GM23338 (cell line): ENCODE data around the gene SSBP2. TPM values are rescaled to one million over a fixed set of nuclear protein-coding genes. Genes with fewer than 3 reads are reported as not detected.

Experiments used
- ATAC-seq: fragments of 200-7000 bp; cut with Tn5 transposase; 3 replicates; pipeline ENCODE4 v1.9.1; 2020
- DNase-seq: peaks from one replicate; pipeline ENCODE4 v3.0.0-alpha.2; 2015; ENCODE audit warnings: low spot score
- H2AFZ ChIP-seq: fragments of 200-600 bp; sonication (generic); 2 replicates; pipeline ENCODE4 v1.8.0; 2016; ENCODE audit warnings: antibody characterized with exemption, mild to moderate bottlenecking, moderate library complexity
- H3F3A ChIP-seq: fragments of 200-600 bp; sonication (generic); replicated peaks from 2 replicates; pipeline ENCODE4 v1.8.0; 2017; ENCODE audit warnings: antibody characterized with exemption, mixed run types, low read depth
- H3K27ac ChIP-seq: fragments of 200-600 bp; sonication (generic); 2 replicates; pipeline ENCODE4 v1.6.1; 2016; ENCODE audit warnings: low read depth
- H3K27me3 ChIP-seq: fragments of 200-600 bp; sonication (generic); 2 replicates; pipeline ENCODE4 v1.8.0; 2016; ENCODE audit warnings: mild to moderate bottlenecking, mixed run types, moderate library complexity; ENCODE audit not compliant: insufficient read depth
- H3K36me3 ChIP-seq: fragments of 200-600 bp; sonication (generic); 2 replicates; pipeline ENCODE4 v1.8.0; 2016; ENCODE audit warnings: mild to moderate bottlenecking; ENCODE audit not compliant: insufficient read depth
- H3K4me1 ChIP-seq: fragments of 200-600 bp; sonication (generic); 2 replicates; pipeline ENCODE4 v1.8.0; 2016; ENCODE audit warnings: mild to moderate bottlenecking, moderate library complexity; ENCODE audit not compliant: insufficient read depth
- H3K4me2 ChIP-seq: fragments of 200-600 bp; sonication (generic); 2 replicates; pipeline ENCODE4 v1.7.1; 2017; ENCODE audit warnings: mixed run types
- H3K4me3 ChIP-seq: fragments of 200-600 bp; sonication (generic); 2 replicates; pipeline ENCODE4 v1.6.1; 2016; ENCODE audit warnings: mixed run types
- H3K79me2 ChIP-seq: fragments of 200-600 bp; sonication (generic); replicated peaks from 2 replicates; pipeline ENCODE4 v1.8.0; 2017; ENCODE audit warnings: mild to moderate bottlenecking; ENCODE audit not compliant: insufficient read depth
- H3K9me2 ChIP-seq: fragments of 200-600 bp; sonication (generic); 2 replicates; pipeline ENCODE4 v1.8.0; 2017; ENCODE audit not compliant: insufficient read depth
- H4K20me1 ChIP-seq: fragments of 200-600 bp; sonication (generic); replicated peaks from 2 replicates; pipeline ENCODE4 v1.8.0; 2017; ENCODE audit warnings: mild to moderate bottlenecking; ENCODE audit not compliant: insufficient read depth
- H3K27ac Mint-ChIP-seq: 2 replicates; pipeline ENCODE4 v1.8.0; 2020; ENCODE audit warnings: inconsistent platforms, mild to moderate bottlenecking, moderate library complexity, mixed read lengths
- H3K27me3 Mint-ChIP-seq: 3 replicates; pipeline ENCODE4 v1.8.0; 2022; ENCODE audit warnings: low read depth, mild to moderate bottlenecking, moderate library complexity, mixed read lengths, inconsistent platforms; ENCODE audit not compliant: insufficient read depth, poor library complexity
- H3K36me3 Mint-ChIP-seq: 3 replicates; pipeline ENCODE4 v1.8.0; 2021; ENCODE audit warnings: low read depth, mild to moderate bottlenecking, inconsistent platforms, moderate library complexity, mixed read lengths
- H3K4me1 Mint-ChIP-seq: 3 replicates; pipeline ENCODE4 v1.8.0; 2020; ENCODE audit warnings: mild to moderate bottlenecking, inconsistent platforms, mixed read lengths
- H3K4me3 Mint-ChIP-seq: 3 replicates; pipeline ENCODE4 v1.8.0; 2021; ENCODE audit warnings: moderate library complexity, mild to moderate bottlenecking, inconsistent platforms, mixed read lengths
- H3K9me3 Mint-ChIP-seq: 3 replicates; pipeline ENCODE4 v1.8.0; 2020; ENCODE audit warnings: moderate library complexity, mild to moderate bottlenecking, inconsistent platforms, mixed read lengths
- CREB1 ChIP-seq: fragments of 250-450 bp; sonication (Bioruptor Pico); IDR thresholded peaks from 2 replicates; pipeline ENCODE4 v1.5.0; 2020; ENCODE audit warnings: low read depth, mild to moderate bottlenecking, moderate library complexity
- ETS1 ChIP-seq: IDR thresholded peaks from 2 replicates; pipeline ENCODE4 v1.6.1; 2016; ENCODE audit warnings: antibody characterized with exemption
- EZH2phosphoT487 ChIP-seq: fragments of 200-600 bp; sonication (generic); IDR thresholded peaks from one replicate; pipeline ENCODE4 v1.8.1; 2018; ENCODE audit warnings: antibody characterized with exemption; ENCODE audit not compliant: unreplicated experiment
- JUNB ChIP-seq: IDR thresholded peaks from one replicate; pipeline ENCODE4 v1.6.1; 2016; ENCODE audit warnings: antibody characterized with exemption; ENCODE audit not compliant: unreplicated experiment
- POLR2AphosphoS5 ChIP-seq: IDR thresholded peaks from 2 replicates; pipeline ENCODE4 v1.6.1; 2016; ENCODE audit warnings: antibody characterized with exemption, low read depth
- STAT1 ChIP-seq: IDR thresholded peaks from one replicate; pipeline ENCODE4 v1.6.1; 2016; ENCODE audit warnings: antibody characterized with exemption; ENCODE audit not compliant: unreplicated experiment
- ZNF114 ChIP-seq: fragments of 250-450 bp; sonication (Bioruptor Pico); IDR thresholded peaks from 2 replicates; pipeline ENCODE4 v1.5.0; 2020; ENCODE audit warnings: mild to moderate bottlenecking, moderate library complexity
- ZNF331 ChIP-seq: fragments of 250-450 bp; sonication (Bioruptor Pico); IDR thresholded peaks from 2 replicates; pipeline ENCODE4 v1.5.0; 2020; ENCODE audit warnings: low read depth, mild to moderate bottlenecking, moderate library complexity
- polyA plus RNA-seq: library from polyadenylated mRNA; unstranded; fragments of >200 nt; fragmentation: Nextera tagmentation; extraction: Ambion mirVana; gene quantifications from 2 replicates; pipeline ENCODE4 v1.2.1, GENCODE V29; 2016
- total RNA-seq: library from RNA; depleted of rRNA; stranded (reverse); fragments of >200 nt; shearing (Covaris generic); gene quantifications from 2 replicates; pipeline ENCODE4 v1.2.3, GENCODE V29; 2014
- TF ChIP-seq, protein P1 (sequence below): fragments of 250-450 bp; sonication (Bioruptor Pico); IDR thresholded peaks from 2 replicates; pipeline ENCODE4 v1.5.0; 2020; ENCODE audit warnings: mild to moderate bottlenecking, moderate library complexity

SSBP2 gene
- total and polyA plus RNA-seq, 2 experiments from 2014 or later = 21.5 to 24.7 TPM

DNA sequence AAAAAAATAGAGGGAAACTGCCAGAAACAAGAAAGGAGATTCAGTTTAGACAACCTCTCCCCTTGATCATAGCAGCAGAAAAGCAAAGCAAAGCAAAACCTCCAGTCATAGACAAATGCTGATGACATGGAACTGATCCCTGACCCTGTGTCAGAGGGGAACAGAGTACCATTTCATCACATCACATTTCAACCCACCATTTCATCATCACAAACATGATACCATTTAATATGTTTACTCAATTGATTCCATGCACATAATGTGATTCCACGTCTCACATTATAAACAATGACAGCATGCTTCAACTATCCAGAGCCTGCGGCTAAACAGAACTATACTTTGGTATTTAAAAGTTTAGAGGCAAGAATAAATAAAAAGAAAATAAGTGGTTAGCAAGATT, 328.2 kb downstream of the SSBP2 start (continued):
- TF ChIP-seq, protein P1, sequence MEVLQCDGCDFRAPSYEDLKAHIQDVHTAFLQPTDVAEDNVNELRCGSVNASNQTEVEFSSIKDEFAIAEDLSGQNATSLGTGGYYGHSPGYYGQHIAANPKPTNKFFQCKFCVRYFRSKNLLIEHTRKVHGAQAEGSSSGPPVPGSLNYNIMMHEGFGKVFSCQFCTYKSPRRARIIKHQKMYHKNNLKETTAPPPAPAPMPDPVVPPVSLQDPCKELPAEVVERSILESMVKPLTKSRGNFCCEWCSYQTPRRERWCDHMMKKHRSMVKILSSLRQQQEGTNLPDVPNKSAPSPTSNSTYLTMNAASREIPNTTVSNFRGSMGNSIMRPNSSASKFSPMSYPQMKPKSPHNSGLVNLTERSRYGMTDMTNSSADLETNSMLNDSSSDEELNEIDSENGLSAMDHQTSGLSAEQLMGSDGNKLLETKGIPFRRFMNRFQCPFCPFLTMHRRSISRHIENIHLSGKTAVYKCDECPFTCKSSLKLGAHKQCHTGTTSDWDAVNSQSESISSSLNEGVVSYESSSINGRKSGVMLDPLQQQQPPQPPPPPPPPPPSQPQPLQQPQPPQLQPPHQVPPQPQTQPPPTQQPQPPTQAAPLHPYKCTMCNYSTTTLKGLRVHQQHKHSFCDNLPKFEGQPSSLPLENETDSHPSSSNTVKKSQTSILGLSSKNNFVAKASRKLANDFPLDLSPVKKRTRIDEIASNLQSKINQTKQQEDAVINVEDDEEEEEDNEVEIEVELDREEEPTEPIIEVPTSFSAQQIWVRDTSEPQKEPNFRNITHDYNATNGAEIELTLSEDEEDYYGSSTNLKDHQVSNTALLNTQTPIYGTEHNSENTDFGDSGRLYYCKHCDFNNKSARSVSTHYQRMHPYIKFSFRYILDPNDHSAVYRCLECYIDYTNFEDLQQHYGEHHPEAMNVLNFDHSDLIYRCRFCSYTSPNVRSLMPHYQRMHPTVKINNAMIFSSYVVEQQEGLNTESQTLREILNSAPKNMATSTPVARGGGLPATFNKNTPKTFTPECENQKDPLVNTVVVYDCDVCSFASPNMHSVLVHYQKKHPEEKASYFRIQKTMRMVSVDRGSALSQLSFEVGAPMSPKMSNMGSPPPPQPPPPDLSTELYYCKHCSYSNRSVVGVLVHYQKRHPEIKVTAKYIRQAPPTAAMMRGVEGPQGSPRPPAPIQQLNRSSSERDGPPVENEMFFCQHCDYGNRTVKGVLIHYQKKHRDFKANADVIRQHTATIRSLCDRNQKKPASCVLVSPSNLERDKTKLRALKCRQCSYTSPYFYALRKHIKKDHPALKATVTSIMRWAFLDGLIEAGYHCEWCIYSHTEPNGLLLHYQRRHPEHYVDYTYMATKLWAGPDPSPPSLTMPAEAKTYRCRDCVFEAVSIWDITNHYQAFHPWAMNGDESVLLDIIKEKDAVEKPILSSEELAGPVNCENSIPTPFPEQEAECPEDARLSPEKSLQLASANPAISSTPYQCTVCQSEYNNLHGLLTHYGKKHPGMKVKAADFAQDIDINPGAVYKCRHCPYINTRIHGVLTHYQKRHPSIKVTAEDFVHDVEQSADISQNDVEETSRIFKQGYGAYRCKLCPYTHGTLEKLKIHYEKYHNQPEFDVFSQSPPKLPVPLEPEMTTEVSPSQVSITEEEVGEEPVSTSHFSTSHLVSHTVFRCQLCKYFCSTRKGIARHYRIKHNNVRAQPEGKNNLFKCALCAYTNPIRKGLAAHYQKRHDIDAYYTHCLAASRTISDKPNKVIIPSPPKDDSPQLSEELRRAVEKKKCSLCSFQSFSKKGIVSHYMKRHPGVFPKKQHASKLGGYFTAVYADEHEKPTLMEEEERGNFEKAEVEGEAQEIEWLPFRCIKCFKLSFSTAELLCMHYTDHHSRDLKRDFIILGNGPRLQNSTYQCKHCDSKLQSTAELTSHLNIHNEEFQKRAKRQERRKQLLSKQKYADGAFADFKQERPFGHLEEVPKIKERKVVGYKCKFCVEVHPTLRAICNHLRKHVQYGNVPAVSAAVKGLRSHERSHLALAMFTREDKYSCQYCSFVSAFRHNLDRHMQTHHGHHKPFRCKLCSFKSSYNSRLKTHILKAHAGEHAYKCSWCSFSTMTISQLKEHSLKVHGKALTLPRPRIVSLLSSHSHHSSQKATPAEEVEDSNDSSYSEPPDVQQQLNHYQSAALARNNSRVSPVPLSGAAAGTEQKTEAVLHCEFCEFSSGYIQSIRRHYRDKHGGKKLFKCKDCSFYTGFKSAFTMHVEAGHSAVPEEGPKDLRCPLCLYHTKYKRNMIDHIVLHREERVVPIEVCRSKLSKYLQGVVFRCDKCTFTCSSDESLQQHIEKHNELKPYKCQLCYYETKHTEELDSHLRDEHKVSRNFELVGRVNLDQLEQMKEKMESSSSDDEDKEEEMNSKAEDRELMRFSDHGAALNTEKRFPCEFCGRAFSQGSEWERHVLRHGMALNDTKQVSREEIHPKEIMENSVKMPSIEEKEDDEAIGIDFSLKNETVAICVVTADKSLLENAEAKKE (CRISPR knock-in tag) = no peak
- TF ChIP-seq CREB1 (CRISPR knock-in tag) = no peak
- TF ChIP-seq ZNF114 (CRISPR knock-in tag) = no peak
- no peak for TF ChIP-seq POLR2AphosphoS5

GRCh38 chr5:81420039-81420667, 330.7 kb downstream of the SSBP2 start:
- Mint-ChIP-seq H3K27me3 (peaks cover 3% of the 10 kb centered on the region), H3K4me3 (no peak overlapping the region), H3K27ac (peak overlapping the region; percentile 21), H3K4me1 (peaks cover 4% of the 10 kb centered on the region; the same call in 2 of the 3 replicates), H3K9me3 (no peaks in the 10 kb centered on the region), H3K36me3 (no peaks in the 10 kb centered on the region)
- Histone ChIP-seq H3K9me2 (no peaks in the 10 kb centered on the region), H4K20me1 (no peaks in the 10 kb centered on the region), H3K4me2 (no peak overlapping the region), H3K4me1 (no peaks in the 10 kb centered on the region), H3F3A (no peaks in the 10 kb centered on the region), H3K27me3 (no peaks in the 10 kb centered on the region), H2AFZ (no peak overlapping the region), H3K79me2 (no peaks in the 10 kb centered on the region), H3K4me3 (no peak overlapping the region), H3K36me3 (no peaks in the 10 kb centered on the region), H3K27ac (no peak overlapping the region)
- no peak for DNase-seq
- no peak for ATAC-seq
- TF ChIP-seq, protein P1 (CRISPR knock-in tag) = no peak
- no peak for TF ChIP-seq STAT1
- TF ChIP-seq ETS1 = no peak
- TF ChIP-seq ZNF331 (CRISPR knock-in tag) = no peak
- TF ChIP-seq JUNB = no peak
- TF ChIP-seq EZH2phosphoT487 = no peak
